Aorta (tissue), 5 donors: ENCODE results near the gene GPR135. TPM values are rescaled to one million over a fixed set of nuclear protein-coding genes. Genes with fewer than 3 reads are reported as not detected.
"Not testable (repeated sequence)": the region's sequence is repeated elsewhere in the genome, so short reads cannot be mapped to it uniquely, and the experiment has no call there.

Experiments
- ATAC-seq: fragments of 200-7000 bp; cut with Tn5 transposase; one replicate; pipeline ENCODE4 v1.9.1; 2022; ENCODE audit warnings: moderate library complexity; ENCODE audit not compliant: low FRiP score
- DNase-seq, 2 donors: peaks; one replicate each; pipeline ENCODE4 v3.0.0-alpha.2; 2020
- H3K27ac ChIP-seq, 2 donors: one replicate each; pipeline ENCODE4 v1.5.1; 2013; ENCODE audit warnings: low read length in 2 of 2, mild to moderate bottlenecking in 2 of 2, moderate library complexity in 2 of 2, control low read depth in 1 of 2, inconsistent platforms in 1 of 2, low read depth in 1 of 2
- H3K27me3 ChIP-seq, 2 donors: one replicate each; pipeline ENCODE4 v1.6.1; 2013; ENCODE audit warnings: control low read depth in 1 of 2, low read length in 1 of 2, mild to moderate bottlenecking in 1 of 2, moderate library complexity in 1 of 2; ENCODE audit not compliant: insufficient read depth in 2 of 2, control insufficient read depth in 1 of 2
- H3K36me3 ChIP-seq, 2 donors: one replicate each; pipeline ENCODE4 v1.6.1; 2013; ENCODE audit warnings: control low read depth in 1 of 2, low read length in 1 of 2, mild to moderate bottlenecking in 1 of 2; ENCODE audit not compliant: insufficient read depth in 2 of 2, control insufficient read depth in 1 of 2
- H3K4me1 ChIP-seq, 2 donors: one replicate each; pipeline ENCODE4 v1.6.1; 2013; ENCODE audit warnings: low read length in 2 of 2, control low read depth in 1 of 2, mild to moderate bottlenecking in 1 of 2, moderate library complexity in 1 of 2; ENCODE audit not compliant: insufficient read depth in 2 of 2, control insufficient read depth in 1 of 2
- H3K4me3 ChIP-seq, 2 donors: one replicate each; pipeline ENCODE4 v1.5.1; 2013; ENCODE audit warnings: low read length in 2 of 2, control low read depth in 1 of 2, mild to moderate bottlenecking in 1 of 2
- H3K9me3 ChIP-seq: one replicate; pipeline ENCODE4 v1.6.1; 2013; ENCODE audit warnings: mild to moderate bottlenecking, low read length; ENCODE audit not compliant: control insufficient read depth
- WGBS, 2 donors: extraction: QIAGEN DNeasy Blood & Tissue Kit; methylation state at CpG; one replicate each; pipeline ENCODE4 v1.1.7; 2013; 5-methylcytosine and 5-hydroxymethylcytosine counted together
- intact Hi-C, 2 donors: fragments of 100-400 bp; cut with DNase I; formaldehyde crosslinking; loops; one replicate each; pipeline versions ENCODE4 v1.14.2 to v1.15.0; 2022
- polyA plus RNA-seq, 2 donors: library from polyadenylated mRNA; stranded (reverse); fragments of 200-250 nt; gene quantifications; one replicate each; pipeline ENCODE4 v1.2.3, GENCODE V29; 2013
- total RNA-seq, 2 donors: library from RNA; stranded (reverse); fragmentation: NEBNext Ultra II Directional; extraction: Animal tissue kit (Norgen Biotek cat#: 25700); gene quantifications; one replicate each; pipeline ENCODE4 v1.2.1, GENCODE V29; 2021
- donor health status: healthy with polysubstance abuse.
- donor health status: Bipolar disorder and iron deficiency.
- donor health status: DM: no; HTN: no; CAD: no.
- donor health status: DM: no; HTN: no; CAD: no.
- donor health status: DM: yes; HTN: yes; CAD: no.

The GPR135 gene
- total and polyA plus RNA-seq, 4 donors = 0.50 to 9.0 (median 5.6) TPM

DNA sequence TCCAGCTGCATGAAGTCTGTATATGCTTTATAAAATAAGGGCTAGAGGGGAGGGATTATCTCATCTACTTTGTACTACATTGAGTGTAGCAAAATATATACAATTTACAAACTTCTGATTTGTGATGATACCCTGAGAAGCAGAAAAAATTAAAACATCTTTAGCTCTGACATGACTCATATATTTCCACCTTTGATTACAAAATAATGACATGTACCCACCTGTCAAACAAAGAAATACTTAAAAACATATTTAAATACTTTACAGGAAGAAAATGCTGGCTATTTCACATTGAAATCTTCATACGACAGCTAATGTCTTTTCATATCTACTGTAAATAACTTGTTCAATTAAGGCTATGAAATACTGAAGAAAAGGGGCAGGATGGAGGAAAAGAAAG lies 3.3 kb downstream of the GPR135 start:
- Histone ChIP-seq H3K4me1 (peaks cover 0 to 2% of the 10 kb centered on the region in 2 donors), H3K27ac (no peak overlapping the region), H3K9me3 (no peaks in the 10 kb centered on the region), H3K4me3 (no peak overlapping the region), H3K36me3 (peaks cover 0 to 2% of the 10 kb centered on the region in 2 donors), H3K27me3 (no peaks in the 10 kb centered on the region)
- 92 to 100% methylated on average over 1 of the region's 1 CpG for WGBS, 2 donors
- ATAC-seq = no peak
- no peak for DNase-seq
- intact Hi-C loops = no loop called here

DNA sequence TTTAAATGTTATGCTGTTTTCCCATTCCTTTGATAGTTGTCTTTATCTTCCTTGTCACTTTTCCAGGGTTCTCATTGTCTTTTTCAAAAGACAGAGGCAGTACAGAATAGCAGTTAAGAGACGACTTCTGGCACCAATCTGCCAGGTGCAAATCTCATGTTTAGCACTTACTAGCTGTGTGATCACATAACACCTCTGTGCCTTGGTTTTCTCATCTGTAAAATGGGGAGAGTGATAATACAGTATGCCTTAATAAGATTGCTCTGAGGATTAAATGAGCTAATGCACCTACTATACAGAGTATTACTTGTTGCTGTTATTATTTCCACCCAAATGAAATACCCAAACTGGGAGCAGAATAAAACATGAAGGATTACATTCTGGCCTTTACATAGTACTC lies 4.8 kb downstream of the GPR135 start:
- DNase-seq (no peak), ATAC-seq (no peak)
- Histone ChIP-seq H3K4me1 (peaks cover 0 to 2% of the 10 kb centered on the region in 2 donors), H3K4me3 (no peak overlapping the region), H3K36me3 (peaks cover 0 to 2% of the 10 kb centered on the region in 2 donors), H3K27me3 (no peaks in the 10 kb centered on the region), H3K9me3 (no peaks in the 10 kb centered on the region), H3K27ac (no peak overlapping the region)
- intact Hi-C loops = no loop called here
- 95 to 98% methylated on average over 1 of the region's 1 CpG for WGBS, 2 donors

DNA sequence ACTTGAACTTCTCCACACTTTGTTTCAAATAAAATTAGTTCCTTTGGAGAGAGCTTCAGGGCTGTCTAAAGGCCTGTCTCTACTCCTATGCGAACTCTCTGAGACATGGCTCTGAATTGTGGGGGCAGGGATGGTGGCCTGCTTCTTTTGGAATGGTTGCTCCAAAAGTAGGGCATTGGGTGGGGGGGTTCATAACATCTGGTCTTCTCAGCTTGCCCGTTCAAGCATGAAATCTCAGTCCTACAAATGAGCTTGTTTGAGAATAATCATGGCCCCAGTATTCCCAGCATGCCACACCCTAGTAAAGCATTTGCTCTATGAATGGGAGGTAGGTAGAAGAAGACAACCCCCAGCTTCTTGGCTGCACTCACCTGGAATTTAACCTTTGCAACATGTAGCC lies 6.7 kb downstream of the GPR135 start:
- intact Hi-C loops = no loop called here
- Histone ChIP-seq H3K4me1 (peaks cover 0 to 3% of the 10 kb centered on the region in 2 donors), H3K36me3 (peaks cover 0 to 2% of the 10 kb centered on the region in 2 donors), H3K4me3 (no peak overlapping the region), H3K9me3 (no peaks in the 10 kb centered on the region), H3K27ac (no peak overlapping the region), H3K27me3 (no peaks in the 10 kb centered on the region)
- DNase-seq (no peak), ATAC-seq (no peak)
- 98 to 100% methylated on average over 2 of the region's 2 CpGs for WGBS, 2 donors

DNA sequence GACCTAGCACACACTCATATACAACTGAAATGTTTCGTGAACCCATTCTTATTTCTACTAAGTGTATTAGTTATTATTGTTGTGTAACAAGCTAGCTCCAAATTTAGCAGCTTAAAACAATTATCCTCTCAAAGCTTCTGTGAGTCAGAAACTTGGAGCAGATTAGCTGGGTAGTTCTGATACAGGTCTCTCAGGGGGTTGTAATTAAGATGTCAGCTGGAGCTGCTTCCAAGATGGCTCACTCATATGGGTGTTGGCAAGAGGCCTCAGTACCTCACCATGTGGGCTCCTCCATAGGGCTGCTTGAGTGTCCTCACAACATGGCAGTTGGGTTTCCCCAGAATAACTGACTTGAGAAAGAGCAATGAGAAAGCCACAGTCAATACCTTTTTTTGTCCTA lies 9.8 kb downstream of the GPR135 start:
- Histone ChIP-seq H3K9me3 (no peaks in the 10 kb centered on the region), H3K27ac (peak overlapping the region; percentile 37 to 40), H3K4me3 (no peak overlapping the region), H3K4me1 (peaks cover 0 to 3% of the 10 kb centered on the region in 2 donors), H3K36me3 (peaks cover 0 to 2% of the 10 kb centered on the region in 2 donors), H3K27me3 (no peaks in the 10 kb centered on the region)
- DNase-seq (no peak), ATAC-seq (peak; percentile 55)
- WGBS, 2 donors = 91 to 95% methylated on average over 1 of the region's 1 CpG
- intact Hi-C loops = no loop called here

DNA sequence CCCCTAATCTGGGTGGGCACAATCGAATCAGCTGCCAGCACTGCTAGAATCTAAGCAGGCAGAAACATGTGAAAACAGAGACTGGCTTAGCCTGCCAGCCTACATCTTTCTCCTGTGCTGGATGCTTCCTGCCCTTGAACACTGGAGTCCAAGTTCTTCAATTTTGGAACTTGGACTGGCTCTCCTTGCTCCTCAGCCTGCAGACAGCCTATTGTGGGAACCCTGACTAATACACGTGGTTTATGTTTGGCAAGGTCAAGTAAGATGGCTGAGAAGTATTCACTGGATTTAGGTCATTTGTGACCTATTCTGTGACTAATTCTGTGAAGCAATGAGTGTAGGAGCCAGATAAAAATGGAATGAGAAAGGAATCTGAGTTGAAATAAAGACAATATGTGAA lies 11.0 kb downstream of the GPR135 start:
- H3K4me1 ChIP-seq = peaks cover 0 to 3% of the 10 kb centered on the region in 2 donors
- no peaks in the 10 kb centered on the region for H3K9me3 ChIP-seq
- ATAC-seq = peak; percentile 92
- DNase-seq = peak in 1 of 2 donors; percentile 52
- peak overlapping the region; percentile 78 to 90 for H3K27ac ChIP-seq
- intact Hi-C loops = no loop called here
- no peaks in the 10 kb centered on the region for H3K27me3 ChIP-seq
- WGBS, 2 donors = 3 to 7% methylated on average over 2 of the region's 2 CpGs
- no peak overlapping the region for H3K4me3 ChIP-seq
- no peaks in the 10 kb centered on the region for H3K36me3 ChIP-seq

DNA sequence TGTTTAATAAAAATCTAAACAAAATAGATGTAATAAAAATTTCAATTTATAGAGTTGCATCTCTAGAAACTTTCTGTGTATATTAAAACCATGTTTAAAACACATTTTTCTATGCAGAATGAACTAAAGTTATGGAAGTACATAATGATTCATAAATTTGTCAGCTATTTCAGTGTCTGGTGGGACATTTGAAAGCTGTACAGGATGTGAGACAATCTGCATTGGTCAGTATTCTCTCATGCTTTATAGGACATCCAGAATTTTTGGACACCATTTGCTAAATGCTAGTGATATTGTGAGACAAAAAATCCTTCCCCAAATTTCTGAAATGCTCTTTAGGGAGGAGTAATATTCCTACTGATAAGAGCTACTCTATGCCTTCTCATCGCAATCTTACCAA lies 13.3 kb downstream of the GPR135 start:
- intact Hi-C loops = no loop called here
- no peak for ATAC-seq
- WGBS, 2 donors = 90 to 96% methylated on average over 1 of the region's 1 CpG
- Histone ChIP-seq H3K4me3 (no peak overlapping the region), H3K36me3 (no peaks in the 10 kb centered on the region), H3K27me3 (no peaks in the 10 kb centered on the region), H3K4me1 (peaks cover 0 to 3% of the 10 kb centered on the region in 2 donors), H3K27ac (no peak overlapping the region), H3K9me3 (no peaks in the 10 kb centered on the region)
- DNase-seq = no peak

DNA sequence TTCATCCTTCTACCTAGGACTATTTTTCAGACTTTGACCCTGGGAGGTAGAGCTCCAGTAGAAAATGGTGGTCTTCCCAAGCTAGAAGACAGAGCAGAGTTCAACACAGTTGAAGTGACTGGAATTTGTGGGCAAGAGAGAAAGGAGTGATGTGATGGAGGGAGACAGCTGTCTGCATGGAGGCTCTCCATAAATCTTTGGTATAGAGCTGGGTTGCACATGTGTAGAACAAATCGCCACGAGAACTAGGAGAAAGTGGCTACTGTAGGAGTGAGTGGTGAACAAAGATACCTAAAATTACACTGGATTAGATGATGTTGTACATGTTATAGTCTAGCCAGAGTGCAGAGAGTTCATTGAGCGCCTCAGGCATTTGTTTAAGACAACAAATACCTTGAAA lies 14.5 kb downstream of the GPR135 start:
- no peaks in the 10 kb centered on the region for H3K9me3 ChIP-seq
- peaks cover 0 to 3% of the 10 kb centered on the region in 2 donors for H3K4me1 ChIP-seq
- H3K27ac ChIP-seq = no peak overlapping the region
- no peaks in the 10 kb centered on the region for H3K27me3 ChIP-seq
- H3K4me3 ChIP-seq = no peak overlapping the region
- 97 to 98% methylated on average over 3 of the region's 3 CpGs for WGBS, 2 donors
- DNase-seq (no peak), ATAC-seq (no peak)
- no peaks in the 10 kb centered on the region for H3K36me3 ChIP-seq
- intact Hi-C loops = no loop called here

DNA sequence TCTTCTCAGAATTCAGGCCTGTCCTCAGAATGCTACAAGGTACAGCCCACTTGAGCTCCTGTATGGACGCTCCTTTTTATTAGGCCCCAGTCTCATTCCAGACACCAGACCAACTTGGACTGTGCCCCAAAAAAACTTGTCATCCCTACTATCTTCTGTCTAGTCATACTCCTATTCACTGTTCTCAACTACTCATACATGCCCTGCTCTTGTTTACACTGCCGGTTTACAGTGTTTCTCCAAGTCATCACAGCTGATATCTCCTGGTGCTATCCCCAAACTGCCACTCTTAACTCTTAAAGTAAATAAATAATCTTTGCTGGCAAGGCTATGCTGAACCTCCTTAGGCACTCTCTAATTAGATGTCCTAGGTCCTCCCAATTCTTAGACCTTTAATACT lies 16.5 kb downstream of the GPR135 start:
- H3K9me3 ChIP-seq, H3K27me3 ChIP-seq, intact Hi-C loops, ATAC-seq, H3K4me3 ChIP-seq, H3K36me3 ChIP-seq, H3K4me1 ChIP-seq, H3K27ac ChIP-seq, DNase-seq: not testable (repeated sequence)
- WGBS, 2 donors = 86 to 88% methylated on average over 2 of the region's 2 CpGs

DNA sequence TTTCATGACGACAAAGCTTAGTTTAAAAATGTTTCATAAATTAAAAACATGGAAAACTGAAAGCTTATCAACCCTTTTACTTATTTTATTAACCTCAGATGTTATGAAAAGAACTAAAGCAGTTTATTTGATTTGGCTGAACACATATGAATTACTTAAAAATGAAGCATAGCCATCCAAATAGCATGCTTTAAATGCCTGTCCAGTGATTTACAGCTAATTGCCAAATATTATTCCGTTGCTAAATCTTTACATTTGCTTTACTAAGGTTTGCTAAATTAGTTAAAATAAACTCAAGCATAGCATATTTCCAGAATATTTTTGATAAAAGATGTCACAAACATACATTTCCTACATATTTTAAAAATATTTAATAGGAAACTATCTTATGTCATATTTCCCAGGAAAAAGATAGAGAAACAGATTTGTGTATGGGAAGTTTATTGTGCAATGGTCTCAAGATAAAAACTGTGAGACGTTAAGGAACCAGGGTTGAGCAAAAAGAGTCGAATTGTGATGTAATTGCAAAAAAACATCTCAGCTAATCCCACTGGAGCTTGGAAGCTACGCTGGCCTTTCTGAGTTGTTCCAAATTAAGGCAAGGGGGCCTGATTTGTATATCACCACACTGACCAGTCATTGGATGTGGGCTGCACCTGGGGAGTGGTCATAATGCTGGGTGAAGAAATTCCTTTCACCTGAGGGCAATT lies 25.8 kb downstream of the GPR135 start:
- H3K36me3 ChIP-seq = no peaks in the 10 kb centered on the region
- no peak overlapping the region for H3K4me3 ChIP-seq
- H3K27me3 ChIP-seq = no peaks in the 10 kb centered on the region
- no peak for DNase-seq
- intact Hi-C loops = loop anchor here (5.0 kb wide), 3 partner anchors 107 to 802 kb away; partner anchors contain the start of genes DAAM1 (in 1 of the 2) and DACT1 (in 1 of the 2)
- H3K4me1 ChIP-seq = peaks cover 3 to 8% of the 10 kb centered on the region in 2 donors
- H3K9me3 ChIP-seq = no peaks in the 10 kb centered on the region
- peak overlapping the region in 1 of 2 donors; percentile 55 for H3K27ac ChIP-seq
- 5 to 12% methylated on average over 5 of the region's 5 CpGs for WGBS, 2 donors
- ATAC-seq = peak; percentile 39
